ENCODE data around the gene VPS41.

DNA sequence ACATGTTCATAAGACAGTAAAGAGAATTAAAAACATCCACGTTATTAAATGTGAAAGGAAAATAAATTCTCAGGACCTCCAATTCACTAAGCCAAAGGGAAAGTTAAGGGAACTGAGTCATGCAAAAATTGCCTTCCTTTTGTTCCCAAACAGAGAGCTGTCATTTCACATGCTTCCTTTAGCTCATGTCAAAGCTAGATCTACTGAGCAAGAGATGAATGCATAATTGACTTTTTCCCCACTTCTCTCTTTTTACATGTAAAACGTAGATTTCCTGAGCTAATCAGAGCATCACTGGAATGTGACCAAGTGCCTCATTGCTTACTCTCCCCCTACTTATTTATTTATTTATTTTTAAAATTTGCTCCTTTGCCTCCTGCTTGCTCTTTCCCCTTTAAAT lies 148.8 kb downstream of the VPS41 start:
- TF ChIP-seq POLR2A (IDR thresholded peaks at IDR 0.05) (no peak), CTCF (IDR thresholded peaks at IDR 0.05) (no peak)
